Stimulated activated CD4-positive, alpha-beta T cell treated with anti-CD3 and anti-CD28 coated beads, TNF-alpha, amount 100 ng/mL, for 4 hours (primary cell): ENCODE data around the gene ATG5.

ENCODE experiments used
- DNase-seq, 3 experiments: peaks; one replicate each; pipeline ENCODE4 v3.0.0-alpha.2; 2020; ENCODE audit warnings: low read depth in 3 of 3

Gene ATG5

DNA sequence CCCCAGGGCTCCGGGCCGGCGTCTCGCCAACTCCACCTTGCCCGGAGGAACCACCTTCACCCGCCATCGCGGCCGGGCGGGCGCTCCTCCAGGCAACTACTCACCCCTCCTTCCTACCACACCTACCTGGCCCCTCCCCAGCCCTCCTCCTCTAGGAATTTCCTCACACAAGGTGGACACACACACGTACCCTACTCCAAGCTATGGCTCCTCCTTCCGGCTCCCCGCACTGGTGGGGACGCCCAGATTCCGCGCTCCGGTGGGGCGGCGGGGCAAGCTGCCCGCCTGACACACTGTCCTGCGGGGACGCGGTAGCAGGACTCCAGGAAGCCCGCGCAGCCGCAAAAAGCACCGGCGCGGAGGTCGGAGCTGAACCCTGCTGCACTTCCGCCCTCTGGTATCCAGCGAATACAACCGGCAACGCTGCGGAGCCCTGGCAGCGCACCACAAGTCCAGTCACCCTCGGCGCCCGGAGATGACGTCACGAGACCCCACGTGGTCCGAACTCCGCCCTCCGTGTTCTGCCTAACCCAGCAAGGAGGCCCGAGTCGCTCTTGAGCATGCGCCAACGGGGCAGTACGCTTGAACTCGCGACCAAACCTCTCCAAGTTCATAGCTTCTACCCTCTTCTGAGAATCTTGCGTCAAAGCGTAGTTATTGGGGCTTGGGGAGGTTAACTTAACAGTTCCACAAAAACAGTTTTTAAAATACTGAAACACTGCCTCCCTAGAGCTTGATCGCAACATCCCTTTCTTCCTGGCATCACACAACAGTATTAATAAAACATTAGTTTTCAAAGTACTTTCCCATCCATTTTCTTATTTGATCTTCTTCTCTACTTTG is at the start of gene ATG5:
Gene ATG5, minus strand, starts transcription at position 425 of the 843 bp plus-strand sequence. CDS start 9,552 bp downstream, outside the sequence.
- DNase-seq: peak; percentile 99 to 100 (median 100)

DNA sequence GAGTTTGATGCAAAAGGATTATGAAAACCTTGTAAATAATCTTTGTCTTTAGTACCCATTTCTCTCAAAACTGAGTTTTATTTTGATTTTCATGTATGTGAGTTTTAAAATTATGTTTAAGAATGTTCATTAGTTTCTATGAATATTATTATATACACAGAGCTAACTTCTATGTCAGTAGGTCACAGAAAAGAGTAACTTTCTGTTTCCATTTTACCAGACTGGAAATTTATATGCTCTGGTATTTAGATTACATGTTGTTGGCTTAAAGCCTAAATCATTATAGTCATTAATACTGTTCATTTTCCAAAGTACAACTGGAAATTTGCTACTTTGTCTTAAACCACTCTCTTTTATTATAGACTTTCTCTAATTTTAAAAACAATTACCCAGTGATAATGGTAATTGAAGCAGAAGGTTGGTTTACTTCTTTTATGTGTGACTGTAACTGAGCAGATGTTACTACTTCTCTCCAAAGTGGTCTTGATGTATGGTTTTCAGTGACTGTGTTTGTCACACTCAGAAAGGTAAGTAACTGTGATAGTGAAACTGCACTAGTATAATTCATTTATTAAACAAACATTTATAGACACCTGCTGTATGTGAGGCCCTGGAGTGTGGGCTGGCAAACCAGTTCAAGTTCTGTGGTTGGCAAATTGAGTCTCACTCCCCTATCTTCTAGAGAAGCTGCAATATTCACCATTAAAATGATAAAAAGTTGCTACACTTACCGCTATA is 48.1 kb upstream of the ATG5 start:
- no peak for DNase-seq

DNA sequence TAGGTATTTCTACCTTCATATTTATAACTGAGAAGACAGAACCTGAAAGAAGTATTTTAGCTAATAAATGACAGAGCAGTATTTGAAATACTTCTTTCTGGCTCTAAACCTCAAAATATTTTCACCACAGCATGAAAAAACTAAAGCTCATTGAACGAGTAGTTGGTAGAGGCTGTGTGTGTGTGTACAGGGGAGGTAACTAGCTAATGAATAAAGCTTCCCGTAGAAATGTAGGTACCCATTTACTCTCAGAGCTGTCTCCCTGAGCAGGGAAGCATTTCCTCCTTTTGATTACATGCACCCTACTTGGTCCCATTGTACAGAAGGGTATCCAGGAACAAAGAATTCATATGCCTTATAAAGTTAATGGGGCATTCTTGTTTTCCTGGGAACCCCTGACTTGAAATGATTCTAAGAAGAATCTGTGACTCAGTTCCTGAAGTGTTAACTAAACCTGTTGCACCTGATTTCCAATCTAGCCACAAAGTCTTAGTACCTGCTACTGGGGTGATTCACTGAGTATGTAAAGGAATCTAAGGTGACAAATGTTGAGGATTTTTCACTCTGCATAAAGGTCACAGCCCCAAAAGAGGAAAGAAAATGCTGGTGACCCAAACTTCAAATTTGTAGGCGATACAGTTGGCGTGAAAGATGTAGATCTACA is 47.4 kb upstream of the ATG5 start:
- DNase-seq: no peak

DNA sequence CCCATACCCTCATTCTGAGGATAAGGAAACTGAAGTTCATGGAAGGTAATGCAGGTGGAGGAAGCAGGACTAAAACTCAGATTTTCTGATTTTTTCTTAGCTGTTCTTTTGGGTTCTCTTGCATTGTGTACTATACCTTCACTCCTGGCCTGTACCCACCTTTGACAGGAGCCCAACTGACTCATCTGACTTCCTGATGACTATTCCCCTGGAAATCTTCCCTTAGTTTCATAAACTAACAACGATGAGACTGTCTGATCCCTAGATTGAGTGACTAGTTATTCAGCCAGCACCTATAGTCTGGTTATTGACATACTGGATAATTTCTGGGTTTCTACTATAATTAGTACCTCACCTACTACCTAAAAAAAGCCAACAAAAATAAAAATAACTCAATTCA is 45.1 kb upstream of the ATG5 start:
- DNase-seq: no peak

DNA sequence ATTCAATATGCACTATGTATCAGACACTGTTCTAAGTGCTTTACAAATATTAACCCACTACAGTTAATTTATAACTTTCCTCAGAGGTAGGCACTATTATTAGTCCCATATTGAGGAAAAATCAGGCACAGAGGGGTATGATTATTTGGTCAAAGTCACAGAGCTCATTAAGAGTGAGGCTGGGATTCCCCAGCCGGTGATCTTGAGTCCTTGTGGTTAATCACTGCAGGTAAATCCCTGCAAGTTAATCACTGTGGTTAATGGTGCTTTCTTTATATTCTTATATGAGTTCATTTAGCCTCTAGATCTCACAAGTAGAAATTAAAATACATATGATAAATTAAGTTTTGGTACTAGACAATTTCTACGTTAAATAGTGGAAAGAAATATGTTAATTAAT is 44.2 kb upstream of the ATG5 start:
- no peak for DNase-seq

DNA sequence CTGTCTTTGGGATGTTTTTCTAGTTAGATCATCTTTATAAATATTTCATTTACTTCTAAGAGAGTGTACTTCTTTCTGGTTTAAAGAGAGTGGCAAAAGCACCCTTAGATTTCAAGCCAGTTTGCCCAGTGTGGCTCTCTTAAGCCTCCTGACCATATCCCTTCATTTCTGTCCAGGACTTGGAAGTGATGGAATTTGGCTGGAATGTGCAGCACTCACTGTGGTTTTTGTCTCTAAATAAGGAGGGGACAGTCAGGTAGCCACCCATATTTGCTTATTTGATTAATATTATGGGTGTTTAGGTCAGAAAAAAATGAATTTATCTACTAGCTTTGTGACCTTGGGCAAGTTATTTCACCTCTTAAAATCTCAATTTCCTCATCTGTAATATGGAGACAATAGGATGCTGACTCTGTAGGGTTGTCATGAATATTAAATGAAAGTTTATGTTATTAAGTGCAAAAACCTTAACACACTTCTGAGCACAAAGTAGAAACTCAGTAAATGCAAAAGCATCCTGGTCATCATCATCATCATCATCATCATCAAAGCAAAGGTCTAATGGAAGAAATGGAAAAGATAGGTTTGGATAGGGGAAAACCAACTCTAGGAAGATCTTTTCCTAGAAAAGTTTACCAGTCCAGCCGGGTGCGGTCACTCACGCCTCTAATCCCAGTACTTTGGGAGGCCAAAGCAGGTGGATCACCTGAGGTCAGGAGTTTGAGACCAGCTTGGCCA is 38.0 kb upstream of the ATG5 start:
- DNase-seq: no peak

DNA sequence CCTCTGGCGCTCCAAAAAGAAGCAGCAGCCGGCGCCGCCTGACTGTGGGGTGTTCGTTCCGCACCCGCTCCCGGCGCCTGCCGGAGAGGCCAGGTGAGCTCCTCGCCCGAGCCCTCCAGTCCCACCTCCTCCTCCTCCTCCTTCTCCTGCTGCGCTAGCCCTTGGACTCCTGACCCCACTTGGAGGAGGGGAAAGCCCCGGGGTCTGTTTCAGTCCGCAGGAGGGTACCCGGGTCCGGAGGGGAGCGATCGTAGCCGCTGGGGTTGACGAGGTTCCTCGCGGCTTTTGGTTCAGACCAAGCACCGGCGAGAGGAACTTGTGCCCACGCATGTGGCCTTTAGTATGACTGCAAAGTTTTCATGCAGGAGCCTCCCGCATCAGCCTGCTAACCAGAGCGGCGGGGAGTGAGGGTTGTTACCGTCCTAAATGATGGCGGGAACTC is 35.5 kb upstream of the ATG5 start:
- DNase-seq: no peak

DNA sequence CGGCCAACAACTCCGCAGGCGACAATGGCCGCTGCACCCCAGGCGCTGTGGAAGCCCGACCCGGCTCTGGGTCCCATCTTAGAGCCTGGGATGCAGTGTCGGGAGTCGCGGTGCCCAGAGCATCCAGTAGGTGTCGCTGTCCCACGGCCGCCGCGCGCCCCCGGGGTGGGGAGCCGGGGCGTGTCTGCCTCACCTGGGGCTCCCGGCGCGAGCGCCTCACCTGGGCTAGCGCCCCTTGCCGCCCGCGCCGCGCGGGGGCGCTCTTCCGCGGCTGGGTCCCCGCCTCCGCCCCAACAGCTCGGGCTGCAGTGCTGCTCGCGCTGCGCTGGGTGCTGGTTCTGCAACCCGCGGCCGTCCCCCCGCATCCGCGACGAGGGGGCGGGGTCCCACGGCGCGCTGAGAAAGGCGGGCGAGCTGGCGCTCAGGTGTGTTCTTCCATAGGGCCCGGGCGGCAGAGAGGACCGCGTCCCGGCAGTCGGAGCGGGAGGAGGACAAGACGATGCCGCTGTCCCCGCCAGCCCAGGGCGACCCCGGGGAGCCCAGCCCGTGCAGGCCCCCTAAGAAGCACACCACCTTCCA is 34.9 kb upstream of the ATG5 start, which contains the start of gene CRYBG1:
Gene CRYBG1, plus strand, starts transcription at position 308 of the 579 bp plus-strand sequence. Its CDS starts 192 bp downstream, at position 500.
- DNase-seq: peak; percentile 36 to 43 (median 43)

DNA sequence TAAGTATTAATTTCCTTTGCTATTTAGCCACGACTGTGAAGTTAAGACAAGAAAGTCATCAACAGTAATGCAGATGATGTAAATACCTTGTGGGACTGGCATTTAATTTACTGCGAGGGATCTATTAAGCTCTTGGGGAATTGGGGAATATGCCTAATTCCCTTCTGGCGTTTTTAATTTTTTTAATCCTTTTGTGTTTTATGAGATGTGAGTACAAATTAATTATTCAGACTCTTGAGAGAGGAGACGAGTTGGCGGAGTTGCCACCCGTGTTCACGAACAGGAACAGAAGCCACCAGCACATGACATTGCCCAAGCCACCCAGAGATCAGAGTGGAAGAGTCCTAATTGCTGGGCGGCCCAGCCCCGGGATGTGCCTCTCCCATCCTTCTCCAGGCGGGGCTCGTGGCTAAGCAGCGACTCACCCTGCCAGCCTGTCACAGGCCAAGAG is 34.4 kb upstream of the ATG5 start:
- DNase-seq: no peak

GRCh38 chr6:106356378-106356777 is 30.8 kb upstream of the ATG5 start:
- DNase-seq: no peak

- no peak for DNase-seq
Measured at GRCh38 chr6:106347219-106347618, 21.7 kb upstream of the ATG5 start.

GRCh38 chr6:106339334-106340029 is 13.9 kb upstream of the ATG5 start:
- no peak for DNase-seq

- DNase-seq: peak in 1 of 3 experiments; percentile 27
Measured at GRCh38 chr6:106334646-106335448, 9.3 kb upstream of the ATG5 start.

DNA sequence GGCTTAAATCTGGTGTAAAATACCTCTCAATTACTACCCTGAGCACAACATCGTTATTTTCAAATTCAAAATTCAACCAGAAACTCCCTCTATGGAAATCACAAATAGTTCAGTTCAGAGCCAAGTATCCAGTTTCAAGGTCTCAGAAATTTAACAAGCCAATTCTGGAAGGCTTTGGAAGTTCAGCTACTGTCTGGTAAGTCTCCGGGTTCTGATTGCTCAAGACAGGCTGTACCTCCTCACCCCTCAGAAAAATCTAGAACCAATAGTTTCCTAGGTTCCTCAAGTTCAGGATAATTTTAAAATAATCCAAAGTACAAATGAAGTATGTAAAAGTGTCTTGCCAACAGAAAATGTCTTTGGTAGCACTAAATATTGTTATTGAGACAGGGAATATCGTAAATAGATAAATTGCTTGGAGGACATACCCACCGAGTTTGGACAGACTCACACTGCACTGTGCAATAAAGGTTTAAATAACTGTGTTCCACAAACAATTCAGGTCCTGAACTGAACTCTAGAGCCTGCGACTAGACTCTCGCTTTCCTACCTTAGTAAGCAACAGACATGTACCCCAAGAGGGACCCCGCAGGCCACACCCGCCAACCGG is 729 bp downstream of the ATG5 start:
- DNase-seq: no peak

DNA sequence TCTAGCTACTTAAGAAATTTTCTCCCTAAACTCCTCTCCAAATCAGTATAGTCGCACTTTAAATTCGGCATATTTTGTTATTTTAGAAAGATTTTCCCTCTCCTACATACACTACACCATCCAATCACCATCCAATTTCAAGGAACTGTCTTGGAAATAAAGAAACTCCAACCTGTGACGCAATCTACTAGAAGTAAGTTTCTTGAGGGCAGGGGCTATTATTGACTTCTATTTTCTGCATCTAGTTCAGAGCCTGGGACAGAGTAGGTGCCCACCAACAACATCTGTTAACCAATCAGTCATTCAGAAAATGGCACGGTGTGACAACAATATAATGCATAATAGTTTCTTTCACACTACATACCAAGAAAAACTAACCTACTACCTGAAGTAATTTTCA is 3.6 kb downstream of the ATG5 start:
- no peak for DNase-seq

- no peak for DNase-seq
Measured at GRCh38 chr6:106318851-106319250, 6.7 kb downstream of the ATG5 start.

- DNase-seq: no peak
Measured at GRCh38 chr6:106318061-106318460, 7.5 kb downstream of the ATG5 start.

DNA sequence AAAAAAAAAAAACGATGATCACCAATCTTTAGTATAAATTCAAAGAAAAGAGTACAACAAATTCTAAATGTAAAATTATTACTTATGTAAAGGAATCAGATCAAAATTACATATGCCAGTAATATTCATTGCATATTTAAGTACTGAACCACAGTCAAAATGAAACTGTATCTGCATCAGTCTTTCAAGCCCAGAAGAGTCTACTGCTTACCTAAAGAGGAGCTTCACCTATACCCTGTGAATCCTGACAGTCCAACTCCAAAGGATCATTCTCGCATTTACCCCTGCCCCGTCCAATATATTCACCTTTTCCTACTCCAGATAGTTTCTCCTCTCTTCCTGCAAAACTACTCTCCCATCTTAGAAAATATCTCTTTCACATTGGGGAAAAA is 9.2 kb downstream of the ATG5 start:
- no peak for DNase-seq

DNA sequence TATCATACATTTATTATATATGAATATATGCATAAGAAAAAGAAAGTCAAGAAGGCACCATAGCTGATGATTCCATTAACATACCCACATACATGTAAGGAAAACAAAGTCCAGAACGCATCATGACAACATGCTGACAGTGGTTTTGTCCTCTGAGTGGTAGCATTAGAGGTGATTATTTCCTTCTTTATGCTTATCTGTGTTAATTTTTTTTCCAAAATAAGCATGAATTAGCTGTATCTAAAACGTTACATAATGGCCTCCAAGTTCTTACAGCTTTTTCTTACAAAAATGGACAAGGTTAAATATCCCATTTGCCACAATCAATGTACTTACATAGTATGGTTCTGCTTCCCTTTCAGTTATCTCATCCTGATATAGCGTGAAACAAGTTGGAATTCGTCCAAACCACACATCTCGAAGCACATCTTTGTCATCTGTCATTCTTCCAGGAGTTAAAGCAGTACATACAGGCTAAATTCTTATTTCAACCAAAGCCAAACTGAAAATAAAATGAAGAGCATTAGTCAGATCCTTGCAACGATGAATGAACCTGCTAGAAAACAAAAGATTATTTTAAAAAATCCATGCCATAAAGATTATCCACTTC is 9.7 kb downstream of the ATG5 start:
- no peak for DNase-seq
